NCI-H2196 treated with DMSO at 0.1 percent for 48 hours (cell line): Measurements from ENCODE around the gene PLEKHH1.
"Not testable (repeated sequence)": the region's sequence is repeated elsewhere in the genome, so short reads cannot be mapped to it uniquely, and the experiment has no call there.

Experiments used
- DNase-seq: peaks from one replicate; lab custom pipeline; 2025; ENCODE audit not compliant: unreplicated experiment; lab: John Stamatoyannopoulos, UW

The PLEKHH1 gene

GRCh38 chr14:67620217-67620785, 87.2 kb downstream of the PLEKHH1 start:
- DNase-seq, result no peak

- peak; percentile 53 for DNase-seq
These were observed 89.6 kb downstream of the PLEKHH1 start for GRCh38 chr14:67622675-67623074.

GRCh38 chr14:67623114-67623513, 90.0 kb downstream of the PLEKHH1 start:
- peak; percentile 53 for DNase-seq

DNA sequence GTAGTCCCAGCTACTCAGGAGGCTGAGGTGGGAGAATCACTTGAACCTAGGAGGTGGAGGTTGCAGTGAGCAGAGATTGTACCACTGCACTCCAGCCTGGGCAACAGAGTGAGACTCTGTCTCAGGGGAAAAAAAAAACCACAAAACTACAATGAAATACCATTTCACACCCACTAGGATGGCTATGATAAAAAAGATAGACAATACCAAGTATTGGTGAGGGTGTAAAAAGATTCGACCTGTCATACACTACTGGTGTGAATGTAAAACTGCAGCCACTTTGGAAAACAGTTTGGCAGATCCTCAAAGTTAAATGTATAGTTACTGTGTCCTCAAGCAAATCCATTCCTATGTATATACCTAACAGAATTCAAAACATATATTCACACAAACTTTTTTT, 93.0 kb downstream of the PLEKHH1 start:
- not testable (repeated sequence) for DNase-seq

- DNase-seq, result no peak
These were observed 94.4 kb downstream of the PLEKHH1 start for GRCh38 chr14:67627519-67627918.

DNA sequence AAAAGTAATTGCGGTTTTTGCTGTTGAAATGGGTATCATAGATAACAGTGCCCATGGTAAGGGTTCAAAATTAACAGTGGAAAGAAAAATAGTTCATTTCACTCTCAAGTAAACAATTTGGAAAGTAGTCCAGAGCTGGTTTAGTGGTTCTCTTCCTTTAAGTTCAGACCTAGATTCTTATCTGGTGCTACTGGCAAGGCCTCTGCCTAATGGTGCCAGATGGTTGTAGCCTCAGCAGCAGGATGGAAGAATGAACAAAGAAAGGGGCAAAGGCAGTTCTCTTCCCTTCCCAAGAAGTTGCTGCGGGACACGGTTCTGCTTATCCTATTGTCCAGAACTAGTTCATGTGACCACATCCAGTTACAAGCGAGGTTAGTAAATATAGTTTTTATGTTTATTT, 97.1 kb downstream of the PLEKHH1 start:
- DNase-seq, result no peak

- no peak for DNase-seq
These were observed 97.8 kb downstream of the PLEKHH1 start for GRCh38 chr14:67630938-67631337.

- no peak for DNase-seq
These were observed 100.5 kb downstream of the PLEKHH1 start for GRCh38 chr14:67633451-67634147.

DNA sequence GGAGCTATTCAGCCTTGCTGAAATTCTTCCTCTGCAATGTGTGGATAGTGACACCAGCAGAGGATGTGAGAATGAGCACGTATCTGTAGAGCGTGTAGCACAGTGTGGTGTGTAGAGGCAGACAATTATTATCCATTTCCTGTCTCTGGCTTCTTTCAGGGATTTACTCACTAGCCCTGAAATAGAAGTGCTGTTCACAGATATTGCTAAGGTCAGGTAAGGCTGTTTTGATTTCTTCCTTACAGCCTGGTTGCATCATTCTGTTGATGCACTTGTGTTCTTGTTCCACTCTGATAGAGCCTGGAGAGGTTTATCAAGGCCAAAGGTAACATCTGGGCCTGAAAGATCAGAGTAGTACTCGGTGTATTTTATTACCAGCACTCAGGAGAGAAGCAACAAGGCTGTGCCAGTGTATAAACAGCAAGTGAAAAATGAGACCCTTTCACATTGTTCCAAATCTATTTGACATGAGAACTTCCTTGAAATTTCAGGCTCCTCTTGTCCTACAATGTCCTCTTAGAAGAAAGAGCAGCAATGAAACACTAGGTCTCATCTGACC, 103.3 kb downstream of the PLEKHH1 start:
- peak; percentile 37 for DNase-seq

DNA sequence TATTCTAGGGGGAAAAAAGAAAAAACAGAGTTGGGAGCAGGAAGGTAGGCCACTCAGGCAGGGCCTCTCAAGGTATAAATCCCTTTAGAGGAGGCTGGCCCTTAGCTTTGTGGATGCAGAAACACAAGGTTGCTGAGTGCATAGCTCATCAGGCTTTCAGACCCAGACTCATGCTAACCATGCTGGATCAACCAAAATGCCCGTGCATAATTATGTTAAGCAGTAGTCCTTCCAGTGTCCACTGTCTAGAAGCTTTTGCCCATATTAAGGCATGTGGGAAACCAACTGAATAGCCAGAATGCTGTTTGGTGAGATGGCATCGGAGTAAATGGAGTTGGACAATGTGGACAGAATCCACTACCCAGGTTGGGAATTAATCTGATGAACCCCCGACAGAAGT, 105.6 kb downstream of the PLEKHH1 start:
- no peak for DNase-seq
